CD4-positive, alpha-beta T cell treated with Interleukin-17A for 1 hour (primary cell): ENCODE results near the gene CREB3L1.
A peak's percentile ranks its signal among the peaks of the same experiment; 100 is the strongest.
"Not testable (repeated sequence)": the region's sequence is repeated elsewhere in the genome, so short reads cannot be mapped to it uniquely, and the experiment has no call there.

ENCODE experiments used
- DNase-seq: peaks from one replicate; pipeline ENCODE4 v3.0.0-alpha.2; 2020

CREB3L1 gene

GRCh38 chr11:46298699-46299433 lies 21.4 kb downstream of the CREB3L1 start:
- DNase-seq: no peak

GRCh38 chr11:46299451-46299961 lies 22.0 kb downstream of the CREB3L1 start:
- no peak for DNase-seq

GRCh38 chr11:46300270-46300669 lies 22.8 kb downstream of the CREB3L1 start:
- DNase-seq: no peak

GRCh38 chr11:46302866-46303265 lies 25.4 kb downstream of the CREB3L1 start:
- DNase-seq: no peak

GRCh38 chr11:46304036-46304435 lies 26.6 kb downstream of the CREB3L1 start:
- not testable (repeated sequence) for DNase-seq

GRCh38 chr11:46304605-46305179 lies 27.2 kb downstream of the CREB3L1 start:
- no peak for DNase-seq

GRCh38 chr11:46305295-46305694 lies 27.8 kb downstream of the CREB3L1 start:
- DNase-seq: peak; percentile 36

- DNase-seq: no peak
Observed at GRCh38 chr11:46306296-46306853, 28.9 kb downstream of the CREB3L1 start.

GRCh38 chr11:46307369-46307768 lies 29.9 kb downstream of the CREB3L1 start:
- DNase-seq: no peak

- DNase-seq: no peak
Observed at GRCh38 chr11:46307785-46308341, 30.4 kb downstream of the CREB3L1 start.

GRCh38 chr11:46308631-46309419 lies 31.4 kb downstream of the CREB3L1 start:
- peak; percentile 64 for DNase-seq

- no peak for DNase-seq
Observed at GRCh38 chr11:46309814-46310259, 32.4 kb downstream of the CREB3L1 start.

- DNase-seq: peak; percentile 82
Observed at GRCh38 chr11:46315033-46315738, 37.7 kb downstream of the CREB3L1 start.

GRCh38 chr11:46315783-46316563 lies 38.5 kb downstream of the CREB3L1 start:
- no peak for DNase-seq

GRCh38 chr11:46319074-46319453 lies 41.6 kb downstream of the CREB3L1 start:
- DNase-seq: no peak

- DNase-seq: no peak
Observed at GRCh38 chr11:46321757-46322156, 44.3 kb downstream of the CREB3L1 start.

GRCh38 chr11:46322759-46323158 lies 45.3 kb downstream of the CREB3L1 start:
- no peak for DNase-seq

GRCh38 chr11:46326813-46327416 lies 49.5 kb downstream of the CREB3L1 start:
- DNase-seq: no peak

GRCh38 chr11:46327829-46328228 lies 50.4 kb downstream of the CREB3L1 start:
- no peak for DNase-seq

GRCh38 chr11:46330154-46330553 lies 52.7 kb downstream of the CREB3L1 start:
- DNase-seq: no peak
